Activated CD8-positive, alpha-beta memory T cell treated with anti-CD3 and anti-CD28 coated beads, Interleukin-2, amount 10 ng/mL, durations not matched to agents 7 days and 5 days (primary cell): ENCODE data around the gene KRT24. TPM values are rescaled to one million over a fixed set of nuclear protein-coding genes. Genes with fewer than 3 reads are reported as not detected.

Source experiments
- ATAC-seq: fragments of 150-1000 bp; cut with Tn5 transposase; one replicate; pipeline ENCODE4 v1.10.0; 2021; ENCODE audit warnings: moderate library complexity
- CTCF ChIA-PET: fragments of 350-600 bp; sonication (Branson Sonifier 250); formaldehyde crosslinking; loops from one replicate; lab custom pipeline; 2021; ENCODE audit warnings: antibody characterized with exemption; lab: Charles Lee
- DNase-seq: peaks from one replicate; pipeline ENCODE4 v3.0.0-alpha.2; 2020
- H3K27ac Mint-ChIP-seq: one replicate; pipeline ENCODE4 v1.8.0; 2021; ENCODE audit warnings: mild to moderate bottlenecking, mixed read lengths
- H3K27me3 Mint-ChIP-seq: one replicate; pipeline ENCODE4 v1.8.0; 2021; ENCODE audit warnings: mixed read lengths
- H3K36me3 Mint-ChIP-seq: one replicate; pipeline ENCODE4 v1.8.0; 2021; ENCODE audit warnings: mild to moderate bottlenecking, mixed read lengths
- H3K4me1 Mint-ChIP-seq: one replicate; pipeline ENCODE4 v1.8.0; 2021; ENCODE audit warnings: mixed read lengths
- H3K4me3 Mint-ChIP-seq: one replicate; pipeline ENCODE4 v1.8.0; 2021; ENCODE audit warnings: mild to moderate bottlenecking, moderate library complexity, mixed read lengths
- H3K9me3 Mint-ChIP-seq: one replicate; pipeline ENCODE4 v1.8.0; 2022; ENCODE audit warnings: low read depth, mixed read lengths
- total RNA-seq, 2 experiments: library from RNA; stranded (reverse); gene quantifications; one replicate each; pipeline ENCODE4 v1.2.3, GENCODE V29; 2021

Gene KRT24
- total RNA-seq, 2 experiments from 2014 or later: not detected

GRCh38 chr17:40679523-40679907 lies 24.0 kb downstream of the KRT24 start:
- ATAC-seq (no peak), DNase-seq (no peak)
- Mint-ChIP-seq H3K27me3 (peaks cover 63% of the 10 kb centered on the region), H3K4me1 (peaks cover 4% of the 10 kb centered on the region), H3K36me3 (no peaks in the 10 kb centered on the region), H3K9me3 (no peaks in the 10 kb centered on the region), H3K27ac (no peak overlapping the region), H3K4me3 (no peak overlapping the region)
- CTCF ChIA-PET: no interaction called here

DNA sequence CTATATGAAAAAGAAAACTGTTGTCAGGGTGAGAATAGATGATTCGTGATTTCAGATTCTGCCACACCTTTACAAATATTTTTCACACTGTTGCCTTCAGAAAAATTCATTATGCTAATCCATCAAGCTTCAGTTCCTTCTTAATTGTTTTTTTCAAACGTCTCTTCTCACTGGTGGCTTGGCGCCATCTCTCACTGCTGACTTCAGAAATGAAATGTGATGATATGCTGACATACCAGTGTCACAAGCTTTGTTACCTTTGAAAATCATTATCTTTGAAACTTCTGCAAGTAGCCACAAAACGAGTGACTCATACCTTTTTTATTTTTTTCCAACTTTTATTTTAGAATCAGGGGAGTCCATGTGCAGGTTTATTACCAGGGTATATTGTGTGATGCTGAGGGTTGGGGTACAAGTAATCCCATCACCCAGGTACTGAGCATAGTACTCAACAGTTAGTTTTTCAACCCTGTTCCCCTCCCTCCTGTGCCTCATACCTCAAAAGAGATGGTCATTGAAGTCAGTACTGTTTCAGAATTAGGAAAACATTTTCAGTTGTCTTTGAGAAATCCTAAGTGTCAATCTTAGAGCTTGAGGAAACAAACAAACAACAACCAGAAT lies 24.5 kb downstream of the KRT24 start:
- no peaks in the 10 kb centered on the region for H3K36me3 Mint-ChIP-seq
- no peaks in the 10 kb centered on the region for H3K9me3 Mint-ChIP-seq
- DNase-seq: no peak
- ATAC-seq: no peak
- H3K27ac Mint-ChIP-seq: no peak overlapping the region
- H3K27me3 Mint-ChIP-seq: peaks cover 67% of the 10 kb centered on the region
- peaks cover 4% of the 10 kb centered on the region for H3K4me1 Mint-ChIP-seq
- no peak overlapping the region for H3K4me3 Mint-ChIP-seq
- CTCF ChIA-PET: no interaction called here

- DNase-seq (no peak), ATAC-seq (no peak)
- no peaks in the 10 kb centered on the region for H3K36me3 Mint-ChIP-seq
- H3K9me3 Mint-ChIP-seq: no peaks in the 10 kb centered on the region
- peaks cover 67% of the 10 kb centered on the region for H3K27me3 Mint-ChIP-seq
- H3K27ac Mint-ChIP-seq: no peak overlapping the region
- CTCF ChIA-PET: no interaction called here
- H3K4me3 Mint-ChIP-seq: no peak overlapping the region
- peaks cover 4% of the 10 kb centered on the region for H3K4me1 Mint-ChIP-seq
Observed at GRCh38 chr17:40675905-40676304, 27.6 kb downstream of the KRT24 start.

GRCh38 chr17:40672654-40673053 lies 30.9 kb downstream of the KRT24 start:
- ATAC-seq (no peak), DNase-seq (no peak)
- H3K4me3 Mint-ChIP-seq: no peak overlapping the region
- CTCF ChIA-PET: no interaction called here
- H3K36me3 Mint-ChIP-seq: no peaks in the 10 kb centered on the region
- no peak overlapping the region for H3K27ac Mint-ChIP-seq
- no peaks in the 10 kb centered on the region for H3K9me3 Mint-ChIP-seq
- no peaks in the 10 kb centered on the region for H3K4me1 Mint-ChIP-seq
- H3K27me3 Mint-ChIP-seq: peaks cover 53% of the 10 kb centered on the region

DNA sequence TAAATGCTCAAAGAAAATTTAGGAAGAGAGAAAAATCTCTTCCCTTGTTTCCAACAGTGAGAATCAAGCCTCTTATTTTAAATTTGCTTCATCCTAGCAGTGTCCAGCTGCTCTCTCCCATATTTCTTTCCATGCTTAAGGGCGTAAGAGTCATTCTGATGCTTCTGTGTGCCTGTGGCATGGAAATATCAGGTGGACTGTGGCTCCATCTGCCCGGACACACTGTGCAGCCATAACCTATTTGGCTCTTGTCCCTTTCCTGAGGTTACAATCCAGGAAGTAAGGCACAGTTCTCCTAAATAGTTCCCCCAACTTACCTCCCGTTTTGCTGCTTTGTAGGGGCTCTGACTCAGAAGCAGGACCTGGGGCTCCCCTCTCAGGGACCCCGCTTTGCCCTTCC lies 32.3 kb downstream of the KRT24 start:
- no peaks in the 10 kb centered on the region for H3K4me1 Mint-ChIP-seq

DNA sequence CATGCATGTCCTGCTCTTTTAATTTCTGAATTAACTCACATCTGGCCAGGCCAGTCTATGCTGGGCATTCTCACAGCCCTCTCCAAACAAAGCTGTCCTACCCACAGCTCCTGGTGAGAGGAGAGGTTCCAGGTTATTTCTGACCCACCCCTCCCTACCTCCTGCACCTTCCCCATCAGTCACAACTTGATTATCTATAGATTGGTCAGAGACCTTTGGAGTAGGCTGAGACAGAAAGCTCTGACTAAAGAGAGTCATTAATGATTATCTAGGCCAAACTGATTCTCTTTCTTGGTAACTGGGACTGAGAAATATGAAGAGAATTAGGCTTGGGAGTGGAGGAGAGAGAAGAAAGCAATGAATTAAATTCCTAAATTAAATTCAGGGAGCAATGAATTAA lies 37.2 kb downstream of the KRT24 start:
- peaks cover 50% of the 10 kb centered on the region for H3K27me3 Mint-ChIP-seq
- H3K4me3 Mint-ChIP-seq: no peak overlapping the region
- no peak overlapping the region for H3K27ac Mint-ChIP-seq
- ATAC-seq (no peak), DNase-seq (no peak)
- no peaks in the 10 kb centered on the region for H3K9me3 Mint-ChIP-seq
- peaks cover 2% of the 10 kb centered on the region for H3K36me3 Mint-ChIP-seq
- peaks cover 6% of the 10 kb centered on the region for H3K4me1 Mint-ChIP-seq
- CTCF ChIA-PET: no interaction called here

More for the DNA sequence above, 32.3 kb downstream of the KRT24 start:
- H3K4me3 Mint-ChIP-seq: no peak overlapping the region
- H3K27me3 Mint-ChIP-seq: peaks cover 47% of the 10 kb centered on the region
- no peak for ATAC-seq
- CTCF ChIA-PET: no interaction called here
- no peak for DNase-seq
- H3K36me3 Mint-ChIP-seq: no peaks in the 10 kb centered on the region
- H3K9me3 Mint-ChIP-seq: no peaks in the 10 kb centered on the region
- H3K27ac Mint-ChIP-seq: no peak overlapping the region

- Mint-ChIP-seq H3K4me1 (peaks cover 6% of the 10 kb centered on the region), H3K4me3 (peak within 1 kb of the TSS; percentile 2), H3K27me3 (peaks cover 44% of the 10 kb centered on the region), H3K9me3 (no peaks in the 10 kb centered on the region), H3K36me3 (peaks cover 2% of the 10 kb centered on the region), H3K27ac (no peak within 1 kb of the TSS)
- no peak for DNase-seq
- no peak for ATAC-seq
- CTCF ChIA-PET: interaction anchor here (0.7 to 2.3 kb wide), 2 partner anchors 128 to 984 kb away, joined by 4 to 5 read pairs; no protein-coding TSS in a partner anchor
Observed at GRCh38 chr17:40664582-40665333, 38.8 kb downstream of the KRT24 start, which contains the start of gene KRT222. TSS of gene KRT222 (minus strand) at chr17:40665177. CDS start at chr17:40665099, 78 bp downstream.

- DNase-seq: no peak
- Mint-ChIP-seq H3K4me1 (peaks cover 6% of the 10 kb centered on the region), H3K27me3 (peaks cover 50% of the 10 kb centered on the region), H3K27ac (no peak overlapping the region), H3K9me3 (no peaks in the 10 kb centered on the region), H3K36me3 (peaks cover 2% of the 10 kb centered on the region), H3K4me3 (no peak overlapping the region)
- no peak for ATAC-seq
- CTCF ChIA-PET: interaction anchor here (2.3 kb wide), 1 partner anchor 986 kb away, joined by 5 read pairs; no protein-coding TSS in a partner anchor
Observed at GRCh38 chr17:40663252-40663651, 40.3 kb downstream of the KRT24 start.

DNA sequence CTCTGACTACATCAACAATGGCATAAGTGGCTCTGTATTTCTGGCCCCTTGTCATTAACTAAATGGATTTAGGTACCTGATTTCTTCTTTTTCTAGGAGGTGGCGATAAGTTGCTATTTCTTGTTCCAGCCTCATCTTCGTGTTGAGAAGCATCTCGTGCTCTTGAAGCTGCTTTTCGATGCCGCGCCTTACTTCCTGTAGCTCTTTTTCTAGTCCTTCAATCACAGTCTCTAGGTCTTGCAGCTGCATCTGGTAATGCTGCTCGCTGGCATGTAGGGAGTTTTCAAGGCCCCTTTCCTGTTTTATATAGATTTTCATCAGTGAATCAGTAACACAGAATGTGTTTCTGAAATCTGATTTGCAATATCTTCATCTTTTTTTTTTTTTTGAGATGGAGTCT lies 43.6 kb downstream of the KRT24 start:
- CTCF ChIA-PET: interaction anchor here (0.7 kb wide), 2 partner anchors 12 to 25 kb away, joined by 3 read pairs; partner anchors contain the start of gene SMARCE1
- H3K9me3 Mint-ChIP-seq: no peaks in the 10 kb centered on the region
- peaks cover 2% of the 10 kb centered on the region for H3K36me3 Mint-ChIP-seq
- DNase-seq (no peak), ATAC-seq (no peak)
- peaks cover 2% of the 10 kb centered on the region for H3K4me1 Mint-ChIP-seq
- H3K27ac Mint-ChIP-seq: no peak overlapping the region
- peaks cover 44% of the 10 kb centered on the region for H3K27me3 Mint-ChIP-seq
- H3K4me3 Mint-ChIP-seq: no peak overlapping the region

DNA sequence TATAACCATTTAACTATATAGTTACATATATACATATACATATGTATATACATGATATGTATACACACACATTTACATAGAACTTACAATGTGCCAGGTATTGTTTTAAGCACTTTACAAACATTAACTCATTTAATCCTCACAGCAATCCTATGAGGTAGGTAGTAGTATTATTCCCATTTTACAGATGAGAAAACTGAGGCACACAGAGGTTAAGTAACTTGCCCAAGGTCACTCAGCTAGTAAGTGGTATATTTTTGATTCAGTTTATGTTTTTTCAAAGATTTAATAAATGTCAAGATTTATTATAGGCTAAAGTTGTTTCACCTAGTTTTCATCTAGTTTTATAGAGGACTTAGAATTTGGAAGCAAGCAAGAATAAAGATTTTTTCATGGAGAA lies 45.2 kb downstream of the KRT24 start:
- Mint-ChIP-seq H3K27ac (no peak overlapping the region), H3K9me3 (no peaks in the 10 kb centered on the region), H3K27me3 (peaks cover 38% of the 10 kb centered on the region), H3K36me3 (no peaks in the 10 kb centered on the region), H3K4me1 (no peaks in the 10 kb centered on the region), H3K4me3 (no peak overlapping the region)
- DNase-seq (no peak), ATAC-seq (no peak)
- CTCF ChIA-PET: no interaction called here

- peaks cover 9% of the 10 kb centered on the region for H3K4me1 Mint-ChIP-seq
- no peak overlapping the region for H3K27ac Mint-ChIP-seq
- no peaks in the 10 kb centered on the region for H3K9me3 Mint-ChIP-seq
- no peak for DNase-seq
- H3K4me3 Mint-ChIP-seq: no peak overlapping the region
- ATAC-seq: no peak
- peaks cover 11% of the 10 kb centered on the region for H3K27me3 Mint-ChIP-seq
- CTCF ChIA-PET: no interaction called here
- no peaks in the 10 kb centered on the region for H3K36me3 Mint-ChIP-seq
Observed at GRCh38 chr17:40651939-40652338, 51.6 kb downstream of the KRT24 start.

- Mint-ChIP-seq H3K27ac (peak overlapping the region; percentile 96), H3K4me3 (peak overlapping the region; percentile 95), H3K4me1 (peaks cover 36% of the 10 kb centered on the region), H3K36me3 (peaks cover 18% of the 10 kb centered on the region), H3K9me3 (no peaks in the 10 kb centered on the region), H3K27me3 (no peaks in the 10 kb centered on the region)
- ATAC-seq (no peak), DNase-seq (no peak)
- CTCF ChIA-PET: interaction anchor here (0.6 to 5.7 kb wide), 7 partner anchors 26 to 1026 kb away, joined by 3 to 30 read pairs (median 3); no protein-coding TSS in a partner anchor
Observed at GRCh38 chr17:40648384-40648968, 55.1 kb downstream of the KRT24 start.
